Activated CD4-positive, CD25-positive, alpha-beta regulatory T cell (primary cell): ENCODE measurements around the gene SERINC2.

ENCODE experiments used
- DNase-seq, 4 experiments: peaks; one replicate each; lab custom pipeline; 2025; lab: John Stamatoyannopoulos, UW

SERINC2 gene

GRCh38 chr1:31412732-31413404 is at the start of gene SERINC2:
Gene SERINC2 (plus strand): TSS chr1:31413213. CDS start chr1:31413266, 53 bp downstream.
- no peak for DNase-seq

GRCh38 chr1:31364561-31365250 is 48.3 kb upstream of the SERINC2 start:
- DNase-seq = no peak

GRCh38 chr1:31366796-31367195 is 46.2 kb upstream of the SERINC2 start:
- DNase-seq = no peak

DNA sequence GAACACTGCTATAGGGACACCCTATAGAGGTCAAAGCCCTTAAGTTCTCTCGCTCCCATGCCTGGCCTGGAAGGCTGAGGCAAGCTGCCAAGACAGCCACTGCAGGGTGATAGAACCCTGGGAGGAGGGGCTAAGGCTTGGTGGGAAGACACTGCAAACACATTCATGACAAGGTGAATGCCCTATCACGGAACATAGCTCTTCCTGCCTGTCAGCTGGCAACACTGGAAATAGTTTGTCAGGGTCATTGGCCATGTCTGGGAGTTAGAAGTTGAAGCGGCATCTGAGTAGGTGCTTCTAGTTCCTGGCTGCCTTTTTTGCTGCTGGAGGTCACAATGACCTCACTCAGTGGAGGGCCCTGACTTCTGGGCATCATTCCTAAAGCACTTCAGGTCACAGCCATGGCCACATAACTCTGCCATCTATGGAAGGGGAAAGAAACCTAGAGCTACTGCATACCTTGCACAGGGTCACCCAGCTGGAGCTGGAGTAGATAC is 44.4 kb upstream of the SERINC2 start:
- DNase-seq = no peak

DNA sequence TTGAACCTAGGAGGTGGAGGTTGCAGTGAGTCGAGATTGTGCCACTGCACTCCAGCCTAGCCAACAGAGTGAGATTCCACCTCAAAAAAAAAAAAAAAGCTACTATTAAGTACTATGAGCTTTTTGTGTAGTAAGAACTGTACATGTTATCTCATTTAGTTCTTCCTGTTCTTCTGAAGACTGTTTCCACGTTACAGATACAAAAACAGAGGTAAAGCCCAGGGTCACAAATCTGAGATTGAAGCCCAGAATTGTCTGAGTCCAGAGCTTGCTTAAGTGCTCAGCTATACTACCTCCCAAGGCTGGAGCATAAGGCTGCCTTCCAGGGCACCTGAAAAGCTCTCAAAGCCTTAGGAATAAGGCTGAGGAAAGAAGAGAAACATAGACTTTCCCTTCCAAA is 43.0 kb upstream of the SERINC2 start:
- no peak for DNase-seq

GRCh38 chr1:31370565-31370964 is 42.4 kb upstream of the SERINC2 start:
- DNase-seq = no peak

DNA sequence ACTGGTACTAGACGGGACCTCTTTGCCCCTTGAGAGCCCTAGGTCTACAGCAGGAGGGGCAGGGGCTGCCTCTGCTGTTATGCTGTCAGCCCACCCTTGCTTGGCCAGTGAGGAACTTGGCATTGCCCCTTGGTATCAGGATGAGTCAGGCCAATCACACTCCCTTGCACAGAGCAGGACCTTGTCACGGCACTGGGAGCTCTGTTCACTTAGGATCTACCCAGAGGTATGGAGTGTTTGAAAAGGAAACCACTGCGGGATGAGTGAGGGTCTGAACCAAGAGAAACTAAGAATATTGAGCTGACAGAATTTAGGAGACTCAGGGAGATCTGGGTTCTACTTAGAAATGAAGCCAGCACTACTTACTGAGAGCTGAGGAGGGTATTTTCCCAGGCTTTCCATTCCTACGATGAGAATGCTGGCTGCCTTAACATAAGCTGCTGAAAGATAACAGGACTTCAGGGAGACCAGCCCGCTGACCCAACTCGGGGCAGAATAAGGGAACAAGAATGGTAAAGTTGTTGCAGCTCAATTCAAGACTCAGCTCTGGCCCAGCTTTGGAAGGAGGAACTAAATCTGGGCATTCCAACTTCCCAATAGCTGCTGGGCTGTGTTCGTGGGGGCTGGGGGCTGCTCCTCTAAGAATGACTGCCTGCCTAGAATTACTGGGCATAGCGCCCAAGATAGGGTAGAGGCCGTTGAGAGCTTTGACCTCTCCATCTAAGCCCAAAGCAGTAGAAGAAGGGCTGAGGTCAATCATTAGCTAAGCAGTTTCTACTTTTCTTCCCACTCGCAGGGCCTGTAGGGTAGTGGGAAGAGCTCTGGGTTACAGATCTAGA is 41.7 kb upstream of the SERINC2 start:
- DNase-seq = no peak

- DNase-seq = no peak
Measured at GRCh38 chr1:31372051-31372450, 41.0 kb upstream of the SERINC2 start.

- DNase-seq = no peak
Measured at GRCh38 chr1:31372751-31373055, 40.3 kb upstream of the SERINC2 start.

GRCh38 chr1:31373056-31373896 is 39.7 kb upstream of the SERINC2 start, which contains the start of gene FABP3:
Gene FABP3 (minus strand): TSS chr1:31373076. CDS start chr1:31373014, 62 bp downstream.
- DNase-seq = no peak

- no peak for DNase-seq
Measured at GRCh38 chr1:31373897-31374486, 39.0 kb upstream of the SERINC2 start.

DNA sequence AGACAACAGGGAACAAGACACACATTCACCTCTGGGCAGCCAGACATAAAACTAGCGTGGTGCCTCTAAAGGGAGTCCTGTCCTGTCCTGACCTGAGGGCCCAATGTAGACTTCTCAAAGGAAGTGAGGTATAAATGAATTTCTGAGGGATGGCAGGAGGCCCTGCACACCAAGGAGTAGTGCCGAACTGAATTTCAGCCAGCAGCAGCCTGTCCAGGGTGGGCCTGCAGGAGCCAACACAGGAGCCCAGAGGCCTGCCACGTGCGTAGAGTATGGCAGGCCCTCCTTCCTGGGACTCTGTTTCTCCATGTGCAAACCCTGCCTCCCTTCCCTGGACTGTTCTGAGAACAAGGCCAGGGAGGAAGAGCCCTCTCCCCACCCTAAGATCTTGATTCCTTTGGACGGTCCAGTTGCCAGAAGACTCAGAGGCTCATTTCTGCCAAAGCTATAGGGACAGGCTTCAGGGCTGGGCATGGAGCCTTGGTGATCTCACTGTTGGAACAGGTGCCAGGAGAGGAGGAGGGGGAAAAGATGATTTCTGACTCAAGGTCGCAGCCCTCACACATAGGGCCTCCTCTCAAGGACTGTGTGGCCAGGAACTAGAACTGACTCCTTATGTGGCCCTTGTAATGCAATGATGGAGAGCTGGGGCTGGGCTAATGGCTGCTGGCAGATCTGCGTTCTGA is 38.4 kb upstream of the SERINC2 start:
- DNase-seq = no peak

GRCh38 chr1:31376375-31377134 is 36.5 kb upstream of the SERINC2 start:
- no peak for DNase-seq

- no peak for DNase-seq
Measured at GRCh38 chr1:31377364-31377863, 35.6 kb upstream of the SERINC2 start.

DNA sequence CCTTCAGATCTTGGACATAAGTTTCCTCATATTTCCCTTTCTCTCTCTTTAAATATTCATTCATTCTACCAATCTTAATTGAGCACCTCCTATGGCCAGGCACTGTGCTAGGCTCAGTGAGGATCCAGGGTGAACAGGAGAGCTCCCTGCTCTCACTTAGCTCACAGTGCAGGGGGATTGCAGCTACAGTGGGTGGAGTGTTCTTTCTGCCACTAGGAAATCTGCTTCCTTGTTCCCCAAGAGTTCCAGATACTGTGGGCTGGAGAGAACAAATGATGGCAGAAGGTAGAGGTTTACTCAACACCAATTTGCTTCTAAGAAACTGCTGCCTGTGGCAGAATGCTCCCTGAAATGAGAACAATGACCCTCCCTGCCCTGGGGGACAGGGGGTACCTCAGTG is 35.0 kb upstream of the SERINC2 start:
- no peak for DNase-seq

GRCh38 chr1:31380181-31380580 is 32.8 kb upstream of the SERINC2 start:
- no peak for DNase-seq

DNA sequence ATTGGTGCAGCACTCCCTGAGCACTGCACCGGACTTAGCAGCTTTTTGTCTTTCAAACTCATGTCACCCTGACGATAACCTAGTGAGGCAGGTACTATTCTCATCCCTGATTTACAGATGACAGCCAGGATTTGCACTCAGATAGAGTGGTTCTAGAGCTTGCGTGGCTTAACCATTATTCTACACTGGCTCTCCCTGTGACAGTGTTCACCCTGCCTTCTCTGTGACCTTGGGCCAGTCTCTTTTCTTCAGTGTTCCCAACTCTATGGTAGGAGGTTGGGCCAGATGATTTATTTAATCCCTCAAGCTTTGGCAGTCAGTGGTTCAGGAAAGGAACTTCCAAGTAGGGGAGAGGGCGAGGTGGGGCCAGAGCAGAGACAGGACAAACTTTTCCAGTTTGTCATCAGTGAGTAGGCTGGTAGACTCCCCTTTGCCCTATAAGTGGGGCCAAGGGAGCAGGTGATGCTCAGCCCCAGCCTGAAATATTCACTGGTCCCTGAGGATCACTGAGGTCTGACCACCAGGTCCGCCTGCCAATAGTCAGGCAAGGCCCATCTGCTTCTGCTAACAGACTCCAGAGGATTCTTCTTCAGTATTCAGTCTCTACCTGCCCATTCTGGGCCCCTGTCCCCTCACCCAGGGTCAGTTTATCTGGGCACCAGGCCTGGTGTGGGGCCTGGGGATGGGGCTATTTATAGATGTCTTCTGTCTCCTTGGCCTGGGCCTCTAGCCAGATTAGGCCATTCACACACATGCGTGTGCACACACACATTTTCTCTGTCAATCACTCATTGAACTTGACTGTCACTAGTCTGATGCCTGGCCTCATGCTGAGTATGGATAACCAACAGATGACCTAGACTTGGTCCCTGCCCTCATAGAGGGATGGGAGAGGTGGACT is 31.4 kb upstream of the SERINC2 start:
- DNase-seq = no peak

DNA sequence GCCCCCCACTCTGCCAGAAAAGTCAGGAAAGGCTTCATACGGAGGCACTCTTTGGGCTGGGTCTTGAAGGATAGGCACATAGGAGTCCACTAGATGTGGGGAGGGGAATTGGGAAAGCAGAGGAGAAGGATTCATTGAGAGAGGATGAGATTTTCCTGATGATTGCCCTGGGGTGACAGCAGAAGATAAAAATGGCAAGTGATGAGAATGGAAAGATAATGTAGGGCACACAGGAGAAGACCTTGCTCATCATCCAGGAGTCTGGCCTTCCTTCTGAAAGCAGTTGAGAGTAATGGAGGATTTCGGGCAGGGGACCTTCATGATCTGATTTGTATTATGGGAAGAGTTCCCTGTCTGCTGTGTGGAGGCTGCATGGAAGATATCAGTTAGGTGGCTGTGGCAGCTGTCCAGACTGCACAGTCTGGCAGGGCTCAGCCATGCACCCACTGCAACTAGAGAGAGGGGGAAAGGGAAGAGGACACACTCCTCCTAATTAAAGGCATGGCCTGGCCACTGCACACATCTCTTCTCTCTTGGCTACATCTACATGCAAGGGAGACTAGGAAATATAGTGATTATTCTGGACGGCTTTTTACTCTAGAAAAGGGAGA is 30.5 kb upstream of the SERINC2 start:
- no peak for DNase-seq
